Astrocyte (in vitro differentiated cells and primary cell): Measurements from ENCODE around the gene NHERF2.

Experiments used
- CTCF ChIP-seq: IDR thresholded peaks from 2 replicates; pipeline ENCODE4 v1.5.1; 2011; ENCODE audit warnings: low read depth, mild to moderate bottlenecking, inconsistent platforms, low read length, moderate library complexity; ENCODE audit not compliant: insufficient read depth
- EZH2 ChIP-seq: IDR thresholded peaks from 2 replicates; pipeline ENCODE4 v1.6.1; 2012; ENCODE audit warnings: mild to moderate bottlenecking, low read length, inconsistent platforms; ENCODE audit not compliant: insufficient read depth

GRCh38 chr16:2079991-2080390 is 53.3 kb downstream of the NHERF2 start:
- TF ChIP-seq CTCF (no peak), EZH2 (no peak)
